CD14-positive monocyte (primary cell): ENCODE results near the gene MRPL24. TPM values are rescaled to one million over a fixed set of nuclear protein-coding genes. Genes with fewer than 3 reads are reported as not detected.
A peak's percentile ranks its signal among the peaks of the same experiment; 100 is the strongest.

Source experiments
- DNase-seq, 3 donors: peaks; one replicate each; pipeline ENCODE4 v3.0.0-alpha.2; 2011 to 2022
- H2AFZ ChIP-seq: 2 replicates; pipeline ENCODE4 v1.6.0; 2012; ENCODE audit warnings: mild to moderate bottlenecking, low read depth, low read length, inconsistent platforms; ENCODE audit not compliant: insufficient read depth, poor library complexity, severe bottlenecking
- H3K27ac ChIP-seq, 2 donors: 1 replicate in 1 of 2; 2 replicates in 1 of 2; pipeline ENCODE4 v1.5.1; 2012 to 2013; ENCODE audit warnings: low read length in 2 of 2, control low read depth in 1 of 2, inconsistent platforms in 1 of 2, low read depth in 1 of 2, mild to moderate bottlenecking in 1 of 2
- H3K27me3 ChIP-seq, 2 donors: one replicate each; pipeline versions ENCODE4 v1.6.0 to v1.6.1; 2011 to 2013; ENCODE audit warnings: low read length in 2 of 2; ENCODE audit not compliant: control insufficient read depth in 2 of 2, insufficient read depth in 2 of 2
- H3K36me3 ChIP-seq, 2 donors: replicated peaks in 1 of 2; 1 replicate in 1 of 2; 2 replicates in 1 of 2; pipeline versions ENCODE4 v1.5.1 to v1.6.1; 2012 to 2013; ENCODE audit warnings: low read length in 2 of 2, control low read depth in 1 of 2, inconsistent platforms in 1 of 2, mild to moderate bottlenecking in 1 of 2; ENCODE audit not compliant: insufficient read depth in 2 of 2, control insufficient read depth in 1 of 2
- H3K4me1 ChIP-seq, 2 donors: 1 replicate in 1 of 2; 2 replicates in 1 of 2; pipeline versions ENCODE4 v1.5.1 to v1.6.1; 2012 to 2013; ENCODE audit warnings: low read length in 2 of 2, control low read depth in 1 of 2, inconsistent platforms in 1 of 2, mild to moderate bottlenecking in 1 of 2, moderate library complexity in 1 of 2; ENCODE audit not compliant: insufficient read depth in 2 of 2, control insufficient read depth in 1 of 2
- H3K4me2 ChIP-seq: replicated peaks from 2 replicates; pipeline ENCODE3; 2012; ENCODE audit warnings: low read length, moderate library complexity, mild to moderate bottlenecking; ENCODE audit not compliant: poor library complexity, severe bottlenecking; ENCODE audit errors: extremely low read depth
- H3K4me3 ChIP-seq, 3 experiments: fragments of 200-600 bp in 1 of 3; sonication (generic) in 1 of 3; replicated peaks in 1 of 3; 1 replicate in 2 of 3; 2 replicates in 1 of 3; pipeline ENCODE4 v1.5.1; 2011 to 2013; ENCODE audit warnings: low read length in 3 of 3, mild to moderate bottlenecking in 3 of 3, control low read depth in 2 of 3, low read depth in 2 of 3, inconsistent platforms in 1 of 3, moderate library complexity in 1 of 3
- H3K79me2 ChIP-seq: 2 replicates; pipeline ENCODE4 v1.6.0; 2012; ENCODE audit warnings: mild to moderate bottlenecking, control low read depth, inconsistent platforms, low read length, moderate library complexity; ENCODE audit not compliant: insufficient read depth
- H3K9ac ChIP-seq: 2 replicates; pipeline ENCODE4 v1.6.0; 2017; ENCODE audit warnings: low read length, mild to moderate bottlenecking; ENCODE audit not compliant: insufficient read depth, poor library complexity, severe bottlenecking
- H3K9me3 ChIP-seq, 2 donors: replicated peaks in 1 of 2; 1 replicate in 1 of 2; 2 replicates in 1 of 2; pipeline versions ENCODE4 v1.5.1 to v1.6.1; 2012 to 2013; ENCODE audit warnings: low read length in 2 of 2, control low read depth in 1 of 2; ENCODE audit not compliant: control insufficient read depth in 1 of 2, insufficient read depth in 1 of 2
- H4K20me1 ChIP-seq: 2 replicates; pipeline ENCODE4 v1.6.0; 2012; ENCODE audit warnings: mild to moderate bottlenecking, low read length, control low read depth, moderate library complexity; ENCODE audit not compliant: insufficient read depth
- H3K27ac Mint-ChIP-seq, 7 donors: one replicate each; pipeline ENCODE4 v1.8.0; 2020; ENCODE audit warnings: mild to moderate bottlenecking in 7 of 7, mixed read lengths in 7 of 7, moderate library complexity in 6 of 7, inconsistent platforms in 2 of 7
- H3K27me3 Mint-ChIP-seq, 3 donors: one replicate each; pipeline ENCODE4 v1.8.0; 2021 to 2022; ENCODE audit warnings: low read depth in 3 of 3, mild to moderate bottlenecking in 3 of 3, mixed read lengths in 3 of 3, moderate library complexity in 3 of 3, inconsistent platforms in 1 of 3
- H3K36me3 Mint-ChIP-seq, 2 donors: one replicate each; pipeline ENCODE4 v1.8.0; 2020; ENCODE audit warnings: mixed read lengths in 2 of 2, inconsistent platforms in 1 of 2, mild to moderate bottlenecking in 1 of 2
- H3K4me1 Mint-ChIP-seq: one replicate; pipeline ENCODE4 v1.8.0; 2020; ENCODE audit warnings: mild to moderate bottlenecking, mixed read lengths
- H3K4me3 Mint-ChIP-seq, 2 donors: one replicate each; pipeline ENCODE4 v1.8.0; 2020; ENCODE audit warnings: mild to moderate bottlenecking in 2 of 2, mixed read lengths in 2 of 2, moderate library complexity in 1 of 2
- H3K9me3 Mint-ChIP-seq, 7 donors: one replicate each; pipeline ENCODE4 v1.8.0; 2020 to 2022; ENCODE audit warnings: mixed read lengths in 7 of 7, mild to moderate bottlenecking in 6 of 7, moderate library complexity in 6 of 7, inconsistent platforms in 2 of 7
- WGBS: methylation state at CpG from one replicate; pipeline ENCODE4 v1.1.5; 2013; ENCODE audit warnings: missing lambda C conversion rate; ENCODE audit not compliant: insufficient coverage; 5-methylcytosine and 5-hydroxymethylcytosine counted together
- intact Hi-C, 2 donors: fragments of 100-400 bp; cut with micrococcal nuclease; formaldehyde crosslinking; loops; one replicate each; pipeline versions ENCODE4 v1.15.0 to v1.15.1; 2023
- polyA plus RNA-seq, 3 donors: library from polyadenylated mRNA; depleted of rRNA in 1 of 3; unstranded in 2 of 3; stranded (reverse) in 1 of 3; fragments of 300-500 nt in 2 of 3; fragments of >200 nt in 1 of 3; fragmentation: Illumina TruSeq in 2 of 3; gene quantifications; 1 replicate in 2 of 3; 2 replicates in 1 of 3; pipeline ENCODE4 v1.2.3, GENCODE V29; 2012 to 2021
- TF ChIP-seq, protein P1 (sequence below): fragments of 200-600 bp; IDR thresholded peaks from one replicate; pipeline ENCODE4 v1.8.0; 2022; ENCODE audit warnings: antibody characterized with exemption, mild to moderate bottlenecking

MRPL24 gene
- polyA plus RNA-seq, 3 donors: 28.7 to 47.0 (median 38.4) TPM

GRCh38 chr1:156727926-156728598 lies 12.8 kb downstream of the MRPL24 start, which contains the start of gene METTL25B:
Gene METTL25B, plus strand, starts transcription at chr1:156728469. Its CDS starts 636 bp downstream, at chr1:156729105.
- WGBS: 0% methylated on average over 8 of the region's 46 CpGs
- peaks cover 27 to 41% of the 10 kb centered on the region in 2 donors for H3K36me3 ChIP-seq
- intact Hi-C loops: loop anchor here in 1 of 2 donors (1.0 to 10.0 kb wide), 5 partner anchors 39 to 223 kb away; partner anchors contain the start of genes MEF2D and PRCC
- peaks cover 73% of the 10 kb centered on the region for H3K79me2 ChIP-seq
- DNase-seq: peak; percentile 77 to 83 (median 82)
- TF ChIP-seq, protein P1, sequence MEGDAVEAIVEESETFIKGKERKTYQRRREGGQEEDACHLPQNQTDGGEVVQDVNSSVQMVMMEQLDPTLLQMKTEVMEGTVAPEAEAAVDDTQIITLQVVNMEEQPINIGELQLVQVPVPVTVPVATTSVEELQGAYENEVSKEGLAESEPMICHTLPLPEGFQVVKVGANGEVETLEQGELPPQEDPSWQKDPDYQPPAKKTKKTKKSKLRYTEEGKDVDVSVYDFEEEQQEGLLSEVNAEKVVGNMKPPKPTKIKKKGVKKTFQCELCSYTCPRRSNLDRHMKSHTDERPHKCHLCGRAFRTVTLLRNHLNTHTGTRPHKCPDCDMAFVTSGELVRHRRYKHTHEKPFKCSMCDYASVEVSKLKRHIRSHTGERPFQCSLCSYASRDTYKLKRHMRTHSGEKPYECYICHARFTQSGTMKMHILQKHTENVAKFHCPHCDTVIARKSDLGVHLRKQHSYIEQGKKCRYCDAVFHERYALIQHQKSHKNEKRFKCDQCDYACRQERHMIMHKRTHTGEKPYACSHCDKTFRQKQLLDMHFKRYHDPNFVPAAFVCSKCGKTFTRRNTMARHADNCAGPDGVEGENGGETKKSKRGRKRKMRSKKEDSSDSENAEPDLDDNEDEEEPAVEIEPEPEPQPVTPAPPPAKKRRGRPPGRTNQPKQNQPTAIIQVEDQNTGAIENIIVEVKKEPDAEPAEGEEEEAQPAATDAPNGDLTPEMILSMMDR: no peak
- no peaks in the 10 kb centered on the region for H3K9me3 Mint-ChIP-seq
- peaks cover 42% of the 10 kb centered on the region for H4K20me1 ChIP-seq
- peaks cover 38 to 45% of the 10 kb centered on the region in 2 donors for H3K4me1 ChIP-seq
- H3K27ac Mint-ChIP-seq: peak within 1 kb of the TSS in 4 of 7 donors; percentile 97 to 98 (median 98)
- peaks cover 0 to 2% (median 0%) of the 10 kb centered on the region in 3 donors for H3K27me3 Mint-ChIP-seq
- peaks cover 16 to 31% of the 10 kb centered on the region in 2 donors for H3K36me3 Mint-ChIP-seq
- H3K4me1 Mint-ChIP-seq: peaks cover 18% of the 10 kb centered on the region
- peak within 1 kb of the TSS; percentile 93 for H3K4me2 ChIP-seq
- H3K4me3 ChIP-seq: peak within 1 kb of the TSS; percentile 64 to 94 (median 89)
- H3K27ac ChIP-seq: peak within 1 kb of the TSS; percentile 69 to 98
- H3K9me3 ChIP-seq: no peaks in the 10 kb centered on the region
- peak within 1 kb of the TSS; percentile 82 for H2AFZ ChIP-seq
- H3K4me3 Mint-ChIP-seq: peak within 1 kb of the TSS; percentile 93 to 97
- peak within 1 kb of the TSS; percentile 89 for H3K9ac ChIP-seq
- H3K27me3 ChIP-seq: no peaks in the 10 kb centered on the region

DNA sequence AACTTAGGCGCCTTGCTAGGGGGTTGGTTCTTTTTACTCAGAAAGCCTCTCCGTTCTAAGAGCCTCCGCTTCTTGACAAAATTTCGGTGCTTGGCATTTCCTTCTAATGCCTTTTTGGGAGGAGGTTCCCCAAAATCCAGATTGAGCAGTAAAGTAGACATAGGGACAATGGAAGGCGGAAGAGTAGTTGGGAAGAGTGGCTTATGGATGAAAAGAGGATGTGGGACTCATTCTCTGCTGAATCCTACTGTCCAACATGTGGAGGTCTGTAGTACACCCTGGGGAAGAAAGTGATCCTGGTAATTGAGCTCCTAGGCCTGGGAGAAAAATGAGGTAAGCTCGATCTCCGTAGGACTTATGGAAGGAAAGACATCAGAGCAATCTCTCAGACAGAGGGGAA lies 13.4 kb downstream of the MRPL24 start:
- Histone ChIP-seq H3K79me2 (peaks cover 75% of the 10 kb centered on the region), H3K4me2 (peak overlapping the region; percentile 93), H3K27ac (peak overlapping the region in 1 of 2 donors; percentile 98), H4K20me1 (peaks cover 47% of the 10 kb centered on the region), H2AFZ (peak overlapping the region; percentile 78), H3K36me3 (peaks cover 27 to 41% of the 10 kb centered on the region in 2 donors), H3K9ac (peak overlapping the region; percentile 89), H3K9me3 (no peaks in the 10 kb centered on the region), H3K4me1 (peaks cover 38 to 45% of the 10 kb centered on the region in 2 donors), H3K4me3 (peak overlapping the region; percentile 64 to 94 (median 89)), H3K27me3 (no peaks in the 10 kb centered on the region)
- Mint-ChIP-seq H3K27ac (peak overlapping the region in 4 of 7 donors; percentile 97 to 98 (median 98)), H3K9me3 (no peaks in the 10 kb centered on the region), H3K36me3 (peaks cover 10 to 31% of the 10 kb centered on the region in 2 donors), H3K4me3 (peak overlapping the region; percentile 93 to 97), H3K27me3 (peaks cover 0 to 2% (median 0%) of the 10 kb centered on the region in 3 donors), H3K4me1 (peaks cover 18% of the 10 kb centered on the region)
- DNase-seq: no peak
- TF ChIP-seq, protein P1: no peak
- intact Hi-C loops: loop anchor here in 1 of 2 donors (2.0 to 10.0 kb wide), 4 partner anchors 39 to 223 kb away; partner anchors contain the start of gene MEF2D
- 38% methylated on average over 6 of the region's 7 CpGs for WGBS
